ENCODE measurements around the gene AUH.
"Not testable (repeated sequence)": the region's sequence is repeated elsewhere in the genome, so short reads cannot be mapped to it uniquely, and the experiment has no call there.

The AUH gene

DNA sequence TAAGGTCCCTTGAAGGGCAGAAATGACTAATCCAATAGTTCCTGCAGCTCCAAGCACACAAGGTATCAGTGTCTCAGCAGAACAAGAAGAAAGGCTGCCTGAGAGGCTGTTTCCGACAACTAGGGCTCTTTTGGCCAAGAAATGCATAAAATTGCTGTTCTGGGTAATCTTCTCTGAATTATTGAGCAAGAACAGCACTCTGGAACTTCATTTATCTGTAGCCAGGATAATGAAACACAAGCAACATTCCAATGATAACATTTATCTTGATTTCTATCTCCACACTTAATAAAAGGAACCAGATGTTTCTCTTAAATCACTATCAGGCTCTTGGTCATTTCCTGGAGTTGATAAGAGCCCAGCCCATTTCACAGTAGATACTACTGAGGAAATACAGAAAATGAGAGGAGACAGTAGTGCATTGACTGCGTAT lies 17.0 kb upstream of the AUH start:
- DNase-seq (ENCODE audit: low spot score) = no peak

DNA sequence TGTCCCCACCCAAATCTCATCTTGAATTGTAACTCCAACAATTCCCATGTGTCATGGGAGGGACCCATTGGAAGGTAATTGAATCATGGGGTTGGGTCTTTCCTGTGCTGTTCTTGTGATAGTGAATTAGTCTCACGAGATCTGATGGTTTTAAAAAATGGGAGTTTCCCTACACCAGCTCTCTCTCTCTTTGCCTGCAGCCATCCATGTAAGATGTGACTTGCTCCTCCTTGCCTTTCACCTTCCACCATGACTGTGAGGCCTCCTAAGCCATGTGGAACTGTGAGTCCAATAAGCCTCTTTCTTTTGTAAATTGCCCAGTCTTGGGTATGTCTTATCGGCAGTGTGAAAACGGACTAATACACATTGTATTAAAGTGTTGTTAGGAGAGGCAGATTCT lies 16.3 kb upstream of the AUH start:
- not testable (repeated sequence) for DNase-seq (ENCODE audit: low spot score)

DNA sequence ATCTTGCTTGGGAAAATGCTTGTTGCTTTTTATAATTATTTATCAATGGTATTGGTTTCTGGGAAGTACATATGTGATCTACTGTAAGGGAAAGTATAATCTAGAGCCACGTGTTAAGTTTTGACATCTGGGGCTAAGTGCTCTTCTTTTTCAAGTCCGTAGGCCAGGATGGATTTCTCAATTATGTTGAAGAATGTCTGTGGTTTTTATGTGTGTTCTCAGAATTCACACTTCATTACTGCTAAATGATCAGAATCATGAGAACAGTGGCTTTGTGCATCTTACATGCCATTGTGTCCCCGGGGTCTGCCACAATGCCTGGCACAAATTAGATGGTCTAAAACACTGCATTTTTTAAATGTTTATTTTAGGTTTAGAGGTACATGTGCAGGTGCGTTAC lies 14.5 kb upstream of the AUH start:
- no peak for DNase-seq (ENCODE audit: low spot score)

DNA sequence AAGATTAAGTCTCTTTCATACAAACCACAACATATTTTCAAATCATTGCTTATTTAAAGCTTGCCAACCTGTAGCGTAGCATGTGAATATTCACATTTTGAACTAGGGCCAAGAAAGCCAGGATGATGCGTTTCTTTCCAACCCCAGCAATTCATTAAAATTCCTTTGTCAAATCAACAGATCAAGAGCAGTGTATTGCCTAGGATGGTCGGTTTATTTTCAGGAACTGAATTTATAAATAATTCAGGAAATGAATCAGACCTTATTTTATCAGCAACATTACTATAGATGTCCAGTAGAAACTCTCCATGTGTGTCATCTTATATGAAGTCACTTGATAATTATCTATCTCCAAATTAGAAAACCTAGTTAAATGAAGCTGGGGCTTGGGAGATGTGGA lies 13.2 kb upstream of the AUH start:
- no peak for DNase-seq (ENCODE audit: low spot score)

DNA sequence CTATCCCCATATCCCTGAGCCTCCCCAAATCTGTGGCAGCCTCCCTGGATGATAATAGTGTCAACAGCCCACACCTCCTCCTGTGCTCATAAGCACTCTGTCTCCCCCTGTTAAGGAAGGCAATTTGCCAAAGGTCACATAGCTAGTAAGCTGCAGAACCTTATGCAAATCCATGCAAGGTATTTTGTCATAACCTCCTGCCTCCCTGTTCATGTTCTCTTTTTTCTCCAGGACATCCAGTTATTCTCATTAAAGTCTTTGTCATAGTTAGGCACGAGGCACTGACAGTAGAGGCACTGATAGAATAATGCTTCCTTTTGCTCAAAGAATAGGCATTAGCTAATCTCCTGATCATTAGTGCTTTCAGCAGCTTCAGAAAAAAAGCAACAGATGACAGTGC lies 10.2 kb upstream of the AUH start:
- DNase-seq (ENCODE audit: low spot score) = peak; percentile 47

DNA sequence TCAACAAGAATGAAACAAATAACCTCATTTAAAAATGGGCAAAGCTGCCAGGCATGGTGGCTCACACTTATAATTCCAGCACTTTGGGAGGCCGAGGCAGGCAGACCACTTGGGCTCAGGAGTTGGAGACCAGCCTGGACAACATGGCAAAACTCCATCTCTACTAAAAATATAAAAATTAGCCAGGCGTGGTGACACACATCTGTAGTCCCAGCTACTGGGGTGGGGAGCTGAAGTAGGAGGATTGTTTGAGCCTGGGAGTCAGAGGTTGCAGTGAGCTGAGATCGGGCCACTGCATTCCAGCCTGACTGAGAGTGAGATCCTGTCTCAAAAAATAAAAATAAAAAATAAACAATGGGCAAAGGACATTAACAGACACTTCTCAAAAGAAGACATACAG lies 8.3 kb upstream of the AUH start:
- DNase-seq (ENCODE audit: low spot score) = not testable (repeated sequence)

DNA sequence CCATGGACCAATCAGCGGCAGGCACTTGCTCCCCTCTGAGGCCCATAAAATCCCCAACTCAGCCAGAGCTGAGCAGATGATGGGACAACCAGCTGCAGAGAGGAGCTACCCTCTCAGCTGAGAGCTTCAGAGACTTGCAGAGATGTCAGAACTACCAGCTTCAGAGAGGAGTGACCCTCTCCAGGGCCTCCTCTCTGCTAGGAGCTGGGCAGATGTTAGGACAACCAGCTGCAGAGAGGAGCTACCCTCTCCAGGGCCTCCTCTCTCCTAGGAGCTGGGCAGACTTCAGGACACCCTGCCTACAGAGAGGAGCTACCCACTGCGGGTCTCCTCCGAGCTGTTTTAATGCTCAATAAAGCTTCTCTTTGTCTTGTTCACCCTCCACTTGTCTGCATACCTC lies 3.0 kb upstream of the AUH start:
- no peak for DNase-seq (ENCODE audit: low spot score)

DNA sequence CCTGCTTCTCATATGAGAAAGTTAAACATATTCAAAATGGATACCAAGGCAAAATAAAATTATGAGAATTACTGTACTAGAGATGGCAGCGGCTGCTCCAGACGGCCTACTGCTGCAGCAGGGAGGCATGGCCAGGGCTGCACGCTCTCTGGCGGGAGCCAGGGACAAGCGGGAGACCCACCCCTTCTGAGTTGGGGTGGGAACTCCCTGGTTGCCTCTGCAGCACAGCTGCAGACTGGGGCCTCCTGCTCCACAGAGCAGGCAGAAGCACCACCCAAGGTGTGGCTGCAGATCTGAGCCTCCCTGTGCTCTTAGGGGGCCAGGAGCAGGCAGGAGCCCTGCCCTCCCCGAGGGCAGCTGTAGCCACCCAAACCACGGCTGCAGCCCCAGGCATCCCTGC lies 2.3 kb upstream of the AUH start:
- DNase-seq (ENCODE audit: low spot score) = no peak

DNA sequence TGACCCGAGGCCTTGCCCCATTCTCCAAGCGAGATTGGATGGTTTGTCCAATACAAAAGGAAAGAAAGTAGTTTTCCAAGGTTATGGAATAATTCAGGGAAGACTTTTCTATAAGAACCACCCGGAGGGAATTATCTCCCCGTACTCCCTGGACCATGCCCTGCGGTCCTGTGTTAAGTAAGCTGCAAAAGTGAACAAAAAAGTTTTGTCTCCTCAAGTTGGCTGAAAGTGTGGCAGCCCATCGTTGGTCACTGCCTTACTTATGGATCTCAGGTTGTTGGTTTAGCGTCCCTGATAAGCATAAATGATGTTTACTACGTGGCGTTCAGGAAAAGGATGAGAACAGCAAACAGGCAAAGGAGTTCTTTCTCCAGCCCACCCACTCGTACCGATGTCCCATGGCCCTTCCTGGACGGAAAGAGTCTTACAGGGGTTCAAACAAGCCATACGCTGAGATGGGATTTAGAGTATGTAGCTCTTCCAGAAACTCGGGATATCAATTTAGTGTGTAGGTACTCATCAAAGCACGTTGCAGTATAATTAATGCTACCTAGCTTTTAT lies 413 bp upstream of the AUH start:
- no peak for DNase-seq (ENCODE audit: low spot score)

DNA sequence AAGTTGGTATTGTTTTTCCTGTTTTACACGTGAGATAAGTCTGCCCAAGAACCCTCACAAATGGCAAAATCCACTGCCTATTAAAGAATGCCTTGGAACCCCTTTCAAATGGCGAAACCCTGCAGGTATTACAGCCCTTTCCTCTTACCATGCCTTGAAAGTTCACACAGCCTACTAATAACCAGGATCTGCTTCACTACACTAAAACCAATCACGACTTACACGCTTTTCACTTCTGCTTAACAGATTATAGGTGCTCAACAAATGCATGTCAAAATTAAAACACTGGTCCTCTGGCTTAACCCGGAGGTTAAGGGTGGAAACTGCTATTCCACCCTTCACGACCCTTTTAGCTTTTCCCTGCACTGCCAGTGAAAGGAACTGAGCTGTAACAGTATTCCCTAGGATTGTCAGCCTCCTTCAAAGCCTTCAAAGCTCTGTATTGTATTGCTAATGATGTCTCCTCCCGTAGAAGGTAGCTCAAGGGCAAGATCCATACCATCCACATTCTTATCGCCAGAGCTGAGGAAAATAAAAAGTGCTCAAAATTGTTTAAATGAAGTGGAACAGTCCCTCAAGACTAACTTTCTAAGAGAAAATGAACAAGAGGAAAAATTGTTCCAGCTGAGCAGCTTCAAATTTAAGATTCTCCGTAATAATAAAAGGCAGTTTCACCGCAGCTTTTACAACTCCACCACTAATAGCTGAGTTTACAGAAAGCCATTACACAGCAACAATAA lies 997 bp downstream of the AUH start:
- DNase-seq (ENCODE audit: low spot score) = peak; percentile 7

DNA sequence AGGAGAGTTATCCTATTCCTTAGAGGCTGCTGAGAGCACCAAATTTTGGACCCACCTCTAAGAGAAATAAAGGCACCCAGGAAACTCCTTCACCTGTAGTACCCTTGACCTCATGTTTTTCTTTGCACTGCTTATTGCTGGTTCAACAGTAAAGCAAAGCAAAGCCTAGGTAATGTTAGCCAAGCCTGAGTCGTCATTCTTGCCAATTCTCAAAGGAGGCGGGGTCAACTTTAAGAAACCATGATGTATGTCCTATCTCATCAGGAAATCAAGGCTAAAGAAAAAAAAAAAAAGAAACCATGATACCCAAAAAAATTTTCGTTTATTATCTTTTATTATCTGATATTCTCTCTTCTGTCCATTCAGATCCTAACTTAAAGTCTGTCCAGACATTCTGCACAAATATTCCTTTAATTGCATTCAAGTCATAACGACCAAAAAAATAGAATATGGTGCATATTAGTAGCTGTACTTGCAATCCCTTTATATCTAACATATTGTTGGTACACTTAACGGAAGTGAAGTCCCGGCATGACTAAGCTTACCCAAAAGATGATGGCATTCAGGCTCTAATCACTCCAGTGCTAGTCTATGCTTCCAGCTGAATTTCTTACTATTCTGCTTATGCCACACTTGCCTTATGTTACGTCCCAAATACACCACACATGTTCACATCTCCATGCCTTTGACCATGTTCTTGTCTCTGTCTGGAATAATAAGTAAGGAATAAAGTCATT lies 1.8 kb downstream of the AUH start:
- DNase-seq (ENCODE audit: low spot score) = no peak

DNA sequence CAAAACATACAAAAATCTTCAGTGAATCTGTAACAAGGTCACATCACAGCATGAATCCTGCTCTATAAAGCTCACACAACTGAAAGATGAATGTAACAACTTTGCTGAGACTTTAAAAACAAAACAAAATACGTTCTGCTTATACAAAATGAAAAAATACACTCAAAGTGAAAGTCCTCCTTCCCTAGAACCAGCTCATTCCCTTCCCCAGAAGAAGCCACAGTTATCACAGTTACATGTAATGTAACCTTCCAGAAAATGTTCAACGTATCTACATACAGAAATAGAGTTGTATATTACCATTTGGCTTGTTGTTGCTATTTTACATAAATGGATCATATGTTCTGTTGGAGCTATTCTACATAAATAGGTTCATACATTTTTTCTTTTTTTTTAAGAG lies 2.6 kb downstream of the AUH start:
- no peak for DNase-seq (ENCODE audit: low spot score)

DNA sequence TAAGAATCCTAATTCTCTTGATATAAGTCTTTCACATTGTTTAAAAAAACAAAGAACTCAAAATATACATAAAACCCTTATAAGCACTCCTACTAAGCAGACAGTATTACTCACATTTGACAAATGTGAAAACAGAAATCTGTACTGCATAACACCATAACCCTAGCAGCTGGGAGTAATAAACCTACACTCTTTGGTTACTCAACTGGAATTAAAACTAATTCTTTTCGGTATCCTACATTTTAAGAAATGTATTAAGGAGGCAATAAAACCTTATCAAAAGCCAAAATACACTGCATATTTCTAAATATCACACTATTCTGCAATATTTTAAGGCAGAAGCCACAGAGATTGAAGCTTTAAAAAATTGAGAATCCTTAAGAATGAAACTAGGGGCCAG lies 6.8 kb downstream of the AUH start:
- no peak for DNase-seq (ENCODE audit: low spot score)

DNA sequence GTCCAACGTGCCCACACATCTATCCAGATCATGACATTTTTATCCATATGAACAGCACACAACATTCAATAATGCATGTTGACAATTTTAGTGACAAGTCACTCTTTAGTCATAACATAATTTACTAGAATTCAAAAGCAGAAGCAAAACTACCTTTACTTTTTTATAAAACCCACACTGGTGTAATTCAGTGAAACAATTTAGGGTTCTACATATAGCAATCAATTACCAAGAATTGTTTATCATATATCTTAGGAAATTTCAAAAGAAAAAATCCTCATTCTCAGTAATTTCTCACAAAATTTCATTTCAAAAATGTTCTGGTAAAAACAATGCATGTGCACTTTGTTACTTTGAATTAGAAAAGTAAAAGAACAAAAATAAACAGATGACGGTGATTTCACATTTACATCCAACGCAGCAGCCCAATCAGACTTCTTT lies 12.6 kb downstream of the AUH start:
- DNase-seq (ENCODE audit: low spot score) = no peak

DNA sequence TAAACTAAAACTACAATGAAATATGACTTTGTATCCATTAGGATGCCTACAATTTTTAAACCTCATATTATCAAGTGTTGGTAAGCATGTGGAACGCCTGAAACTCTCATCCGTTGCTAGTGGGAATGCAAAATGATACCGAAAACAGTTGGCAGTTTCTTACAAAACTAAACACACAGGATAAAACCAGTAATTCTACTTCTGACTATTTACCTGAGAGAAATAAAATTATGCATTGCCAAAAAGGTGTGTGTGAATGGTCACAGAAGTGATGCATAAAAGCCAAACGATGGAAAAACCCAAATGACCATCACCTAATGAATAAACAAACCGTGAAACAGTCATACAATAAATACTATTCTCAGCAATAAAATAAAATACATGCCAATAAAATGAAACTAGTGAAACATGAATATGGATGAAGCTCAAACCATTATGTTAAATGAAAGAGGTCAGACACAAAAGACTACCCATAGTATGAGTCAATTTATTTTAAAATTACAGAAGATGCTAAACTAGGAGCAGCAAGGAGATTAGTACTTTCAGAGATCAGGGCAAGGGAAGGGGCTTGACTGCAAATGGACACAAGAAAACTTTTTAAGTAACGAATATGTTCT lies 13.4 kb downstream of the AUH start:
- no peak for DNase-seq (ENCODE audit: low spot score)

DNA sequence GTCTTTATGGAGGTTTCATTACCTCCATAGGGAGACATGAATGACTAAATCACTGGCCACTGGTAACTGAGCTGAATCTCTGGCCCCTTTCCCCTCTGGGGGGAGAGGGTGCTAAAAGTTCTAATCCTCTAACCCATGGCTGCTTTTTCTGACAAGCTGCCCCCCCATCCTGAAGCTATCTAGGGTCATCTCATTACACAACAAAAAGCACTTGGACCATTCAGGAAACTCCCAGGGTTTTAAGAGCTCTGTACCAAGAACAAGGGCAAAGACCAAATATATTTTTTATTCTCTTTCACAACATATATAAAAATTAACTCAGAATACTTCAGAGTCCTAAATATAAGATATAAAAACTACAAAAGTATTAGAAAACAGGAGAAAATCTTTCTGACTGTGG lies 14.3 kb downstream of the AUH start:
- DNase-seq (ENCODE audit: low spot score) = no peak

DNA sequence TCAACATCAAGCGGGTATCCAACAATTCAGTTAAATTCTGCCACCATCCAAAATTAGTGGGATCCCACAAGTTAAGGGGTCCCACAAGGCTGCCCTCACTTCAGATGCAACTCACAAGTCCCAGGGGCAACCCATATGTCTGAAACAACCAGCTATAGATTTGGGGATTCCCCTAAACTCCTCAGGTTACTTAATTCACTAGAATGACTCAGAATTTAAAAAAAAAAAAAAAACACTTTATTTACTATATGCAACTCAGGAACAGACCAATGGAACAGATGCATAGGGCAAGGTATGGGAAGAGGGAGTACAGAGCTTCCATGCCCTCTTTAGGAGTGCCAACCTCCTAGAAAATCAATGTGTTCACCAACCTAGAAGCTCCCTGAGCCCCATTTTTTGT lies 15.1 kb downstream of the AUH start:
- DNase-seq (ENCODE audit: low spot score) = no peak

DNA sequence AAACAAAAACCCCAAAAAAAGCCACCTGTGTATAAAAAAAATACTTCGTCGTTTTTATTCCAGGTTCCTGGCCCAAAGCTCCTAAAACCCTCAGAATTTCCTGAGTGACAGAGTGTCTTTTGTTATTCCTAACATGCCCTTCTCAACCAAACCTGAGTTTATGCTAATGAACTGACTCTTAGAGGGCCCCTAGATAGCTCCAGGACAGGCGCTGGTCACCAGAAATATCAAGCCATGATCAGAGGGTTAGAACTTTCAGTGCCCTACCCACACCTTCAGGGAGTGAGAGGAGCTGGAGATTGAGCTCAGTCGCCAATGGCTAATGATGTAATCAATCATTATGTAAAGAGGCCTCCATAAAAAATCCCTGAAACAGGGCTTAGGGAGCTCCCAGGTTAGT lies 15.7 kb downstream of the AUH start:
- DNase-seq (ENCODE audit: low spot score) = no peak

DNA sequence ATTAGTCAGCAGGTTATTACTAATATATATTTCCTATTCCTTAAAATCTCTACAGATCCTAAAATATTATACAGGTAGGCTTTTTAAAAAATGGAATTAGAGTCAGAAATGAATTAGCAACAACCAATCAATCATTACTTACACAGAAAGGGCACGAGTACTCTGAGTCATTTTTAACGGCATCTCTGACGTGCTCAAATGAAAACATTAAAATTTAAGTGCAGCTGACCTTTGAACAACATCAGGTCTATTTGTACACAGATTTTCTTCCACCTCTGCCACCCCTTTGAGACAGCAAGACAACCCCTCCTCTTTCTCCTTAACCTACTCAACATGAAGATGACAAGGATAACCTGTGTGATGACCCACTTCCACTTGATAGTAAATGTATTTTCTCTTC lies 19.1 kb downstream of the AUH start:
- no peak for DNase-seq (ENCODE audit: low spot score)

DNA sequence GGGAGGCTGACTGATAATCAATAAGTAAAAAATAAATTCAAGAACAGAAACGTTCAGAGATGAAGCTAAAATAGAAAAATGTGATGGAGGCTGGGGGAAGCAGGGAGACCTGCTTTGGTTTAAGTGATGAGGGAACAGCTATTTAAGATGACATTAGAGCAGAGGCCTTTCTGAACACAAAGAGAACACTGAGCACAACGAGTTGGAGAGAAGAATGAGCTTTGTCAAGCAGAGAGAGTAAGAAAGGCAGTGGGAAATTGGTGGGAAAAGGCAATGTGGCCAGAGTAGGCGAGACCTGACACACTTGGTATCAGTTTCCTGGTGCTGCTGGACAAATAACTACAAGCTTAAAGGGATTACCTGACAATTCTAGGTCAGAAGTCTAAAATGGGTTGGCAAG lies 20.0 kb downstream of the AUH start:
- DNase-seq (ENCODE audit: low spot score) = no peak

DNA sequence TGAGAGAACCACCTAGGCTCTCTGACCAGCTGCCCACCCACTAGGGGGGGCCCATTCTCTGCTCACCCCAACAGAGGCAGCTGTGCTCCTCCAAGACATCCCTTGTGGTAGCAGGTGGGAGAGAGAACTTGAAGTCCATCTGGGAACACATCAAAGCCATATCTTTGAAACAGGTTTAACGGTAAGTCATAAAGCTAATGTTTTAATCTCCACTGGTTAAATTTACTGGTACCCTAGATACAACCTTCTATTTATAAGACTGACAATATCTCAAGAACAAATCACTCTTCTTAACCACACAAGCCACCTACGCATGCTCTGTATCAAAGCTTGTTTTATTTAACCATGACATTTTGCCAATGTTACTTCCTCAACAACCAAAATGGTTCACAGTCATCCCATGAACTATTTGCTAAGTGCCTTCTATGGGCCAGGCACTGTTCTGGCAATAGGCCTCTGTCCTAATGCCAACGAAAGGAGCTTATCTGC lies 20.4 kb downstream of the AUH start:
- DNase-seq (ENCODE audit: low spot score) = no peak

DNA sequence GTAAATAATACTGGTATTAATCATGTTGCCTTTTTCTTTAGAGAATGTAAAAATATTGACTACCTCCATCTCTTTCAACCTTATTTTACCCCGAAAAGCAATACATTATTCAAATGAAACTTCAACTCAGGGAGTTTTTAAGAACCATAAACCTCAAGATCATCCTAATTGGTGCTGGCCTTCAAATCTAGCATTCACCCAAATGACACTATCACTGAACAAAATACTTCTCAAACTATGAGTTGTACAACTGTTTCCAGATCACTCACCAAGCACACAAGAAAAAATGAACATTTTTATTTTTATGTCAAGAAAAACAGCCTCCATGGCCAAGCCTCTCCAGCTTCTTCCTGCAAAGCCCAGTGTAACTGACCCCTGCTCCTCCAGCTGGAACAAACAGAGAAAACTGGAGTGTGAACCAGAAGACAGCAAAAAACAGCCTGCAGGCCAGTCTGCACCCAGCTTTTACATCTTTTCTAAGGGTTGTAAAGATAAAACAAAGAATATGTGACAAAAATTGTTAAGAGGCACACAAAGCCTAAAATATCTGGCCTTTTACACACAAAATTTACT lies 21.2 kb downstream of the AUH start:
- no peak for DNase-seq (ENCODE audit: low spot score)

DNA sequence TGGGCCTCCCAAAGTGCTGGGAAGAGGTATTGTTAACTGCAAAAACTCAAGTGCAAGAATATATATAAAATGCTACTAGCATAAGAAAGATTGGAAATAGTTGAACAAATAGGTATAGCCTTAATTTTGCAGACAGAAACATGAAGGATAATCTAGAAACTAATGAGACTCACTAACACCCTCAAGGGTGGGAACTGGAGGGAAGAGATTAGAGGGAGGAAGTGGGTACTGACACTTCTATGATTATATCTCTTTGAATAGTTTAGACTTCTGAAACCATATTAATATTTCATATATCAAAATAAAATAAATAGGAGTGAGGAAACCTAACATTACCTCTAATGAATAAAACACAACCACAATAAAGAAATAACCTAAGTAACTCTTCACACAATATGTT lies 23.0 kb downstream of the AUH start:
- no peak for DNase-seq (ENCODE audit: low spot score)
